ENCODE data around the gene C11orf98. TPM values are rescaled to one million over a fixed set of nuclear protein-coding genes. Genes with fewer than 3 reads are reported as not detected.
A peak's percentile ranks its signal among the peaks of the same experiment; 100 is the strongest.

The C11orf98 gene
- total RNA-seq, 1 donor from 2014 or later: 76.5 TPM

DNA sequence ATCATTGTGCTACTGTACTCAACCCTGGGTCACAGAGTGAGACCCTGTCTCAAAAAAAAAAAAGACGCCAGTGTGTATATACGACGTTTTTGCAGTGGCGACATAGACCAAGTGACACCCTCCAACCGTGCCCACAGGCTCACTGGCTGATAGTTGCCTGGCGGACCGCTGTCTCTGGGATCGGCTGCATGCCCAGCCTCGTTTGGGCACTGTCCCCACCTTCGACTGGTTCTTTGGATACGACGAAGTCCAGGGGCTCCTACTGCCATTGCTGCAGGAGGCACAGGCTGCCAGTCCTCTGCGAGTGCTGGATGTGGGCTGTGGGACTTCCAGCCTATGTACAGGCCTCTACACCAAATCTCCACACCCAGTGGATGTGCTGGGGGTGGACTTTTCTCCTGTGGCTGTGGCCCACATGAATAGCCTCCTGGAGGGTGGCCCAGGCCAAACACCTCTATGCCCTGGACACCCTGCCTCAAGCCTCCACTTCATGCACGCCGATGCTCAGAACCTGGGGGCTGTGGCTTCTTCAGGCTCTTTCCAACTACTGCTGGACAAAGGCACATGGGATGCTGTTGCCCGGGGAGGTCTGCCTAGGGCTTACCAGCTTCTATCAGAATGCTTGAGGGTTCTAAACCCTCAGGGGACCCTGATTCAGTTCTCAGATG lies 1.4 kb upstream of the C11orf98 start:
- TF ChIP-seq, protein P1, sequence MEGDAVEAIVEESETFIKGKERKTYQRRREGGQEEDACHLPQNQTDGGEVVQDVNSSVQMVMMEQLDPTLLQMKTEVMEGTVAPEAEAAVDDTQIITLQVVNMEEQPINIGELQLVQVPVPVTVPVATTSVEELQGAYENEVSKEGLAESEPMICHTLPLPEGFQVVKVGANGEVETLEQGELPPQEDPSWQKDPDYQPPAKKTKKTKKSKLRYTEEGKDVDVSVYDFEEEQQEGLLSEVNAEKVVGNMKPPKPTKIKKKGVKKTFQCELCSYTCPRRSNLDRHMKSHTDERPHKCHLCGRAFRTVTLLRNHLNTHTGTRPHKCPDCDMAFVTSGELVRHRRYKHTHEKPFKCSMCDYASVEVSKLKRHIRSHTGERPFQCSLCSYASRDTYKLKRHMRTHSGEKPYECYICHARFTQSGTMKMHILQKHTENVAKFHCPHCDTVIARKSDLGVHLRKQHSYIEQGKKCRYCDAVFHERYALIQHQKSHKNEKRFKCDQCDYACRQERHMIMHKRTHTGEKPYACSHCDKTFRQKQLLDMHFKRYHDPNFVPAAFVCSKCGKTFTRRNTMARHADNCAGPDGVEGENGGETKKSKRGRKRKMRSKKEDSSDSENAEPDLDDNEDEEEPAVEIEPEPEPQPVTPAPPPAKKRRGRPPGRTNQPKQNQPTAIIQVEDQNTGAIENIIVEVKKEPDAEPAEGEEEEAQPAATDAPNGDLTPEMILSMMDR (IDR thresholded peaks at IDR 0.05; ENCODE audit: insufficient read depth, low read length, poor library complexity, severe bottlenecking): no peak
- Histone ChIP-seq H3K36me3 (ENCODE audit: control insufficient read depth, insufficient read depth, low read length) (peaks cover 1% of the 10 kb centered on the region), H3K27me3 (ENCODE audit: control insufficient read depth, insufficient read depth, low read length) (no peaks in the 10 kb centered on the region), H3K4me3 (ENCODE audit: low read depth, low read length) (peak overlapping the region; percentile 77)
- DNase-seq (ENCODE audit: low read depth): no peak

DNA sequence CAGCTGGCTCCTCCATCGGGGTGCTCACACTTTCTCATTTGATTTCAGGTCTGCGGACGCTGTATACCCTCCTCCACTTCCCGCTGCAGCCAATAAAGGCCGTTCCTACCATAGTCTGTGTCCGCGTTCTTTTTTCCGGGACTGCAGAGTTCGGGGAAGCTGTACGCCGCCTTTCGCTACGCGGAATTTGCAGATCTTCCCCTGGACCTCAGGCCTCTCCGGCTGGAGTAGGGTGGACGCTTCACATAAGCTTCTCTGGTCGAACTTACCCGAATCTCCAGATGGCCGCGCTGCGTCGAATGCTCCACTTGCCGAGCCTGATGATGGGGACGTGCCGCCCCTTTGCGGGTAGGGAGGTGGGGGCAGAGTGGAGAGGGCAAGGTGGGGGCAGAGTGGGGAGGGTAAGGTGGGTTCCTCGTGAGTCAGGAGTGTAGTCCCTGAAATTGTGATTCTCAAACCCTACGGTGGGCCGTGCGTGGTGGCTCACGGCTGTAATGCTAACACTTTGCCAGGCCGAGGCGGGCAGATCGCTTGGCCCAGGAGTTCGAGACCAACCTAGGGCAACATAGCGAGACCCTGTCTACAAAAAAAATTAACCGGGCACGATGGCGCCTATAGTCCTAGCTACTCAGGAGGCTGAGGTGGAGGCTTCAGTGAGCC lies 719 bp upstream of the C11orf98 start:
- DNase-seq (ENCODE audit: low read depth): no peak
- Histone ChIP-seq H3K27me3 (ENCODE audit: control insufficient read depth, insufficient read depth, low read length) (no peaks in the 10 kb centered on the region), H3K4me3 (ENCODE audit: low read depth, low read length) (peak overlapping the region; percentile 77), H3K36me3 (ENCODE audit: control insufficient read depth, insufficient read depth, low read length) (peaks cover 1% of the 10 kb centered on the region)
- TF ChIP-seq, protein P1 (IDR thresholded peaks at IDR 0.05; ENCODE audit: insufficient read depth, low read length, poor library complexity, severe bottlenecking): no peak

DNA sequence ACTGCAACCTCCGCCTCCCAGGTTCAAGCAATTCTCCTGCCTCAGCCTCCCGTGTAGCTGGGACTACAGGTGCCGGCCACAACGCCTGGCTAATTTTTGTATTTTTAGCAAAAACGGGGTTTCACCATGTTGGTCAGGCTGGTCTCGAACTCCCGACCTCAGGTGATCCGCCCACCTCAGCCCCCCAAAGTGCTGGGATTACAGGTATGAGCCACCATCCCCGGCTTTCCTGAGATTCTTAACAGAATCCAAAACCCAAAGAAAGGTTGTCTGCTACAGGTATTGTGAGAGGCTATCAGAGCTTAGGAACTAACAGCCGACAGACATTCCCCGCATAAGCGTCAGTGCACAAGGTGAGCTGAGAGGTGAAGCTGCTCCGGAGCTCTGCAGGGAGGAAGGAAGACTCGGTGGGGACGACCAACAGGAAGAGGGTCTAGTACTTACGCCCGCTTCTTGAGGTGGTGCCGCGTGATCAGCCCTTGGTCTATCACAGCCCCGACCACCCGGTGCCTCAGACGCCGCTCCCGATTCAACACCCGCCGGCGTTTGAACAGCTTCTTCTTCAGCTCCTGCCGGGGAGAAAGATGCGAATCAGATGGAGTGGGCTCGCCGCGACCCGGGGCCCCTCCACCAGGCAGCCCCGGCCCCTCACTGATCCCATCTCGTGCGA lies 470 bp downstream of the C11orf98 start:
- Histone ChIP-seq H3K4me3 (ENCODE audit: low read depth, low read length) (peak overlapping the region; percentile 77), H3K36me3 (ENCODE audit: control insufficient read depth, insufficient read depth, low read length) (peaks cover 1% of the 10 kb centered on the region), H3K27me3 (ENCODE audit: control insufficient read depth, insufficient read depth, low read length) (no peaks in the 10 kb centered on the region)
- DNase-seq (ENCODE audit: low read depth): no peak
- TF ChIP-seq, protein P1 (IDR thresholded peaks at IDR 0.05; ENCODE audit: insufficient read depth, low read length, poor library complexity, severe bottlenecking): no peak

DNA sequence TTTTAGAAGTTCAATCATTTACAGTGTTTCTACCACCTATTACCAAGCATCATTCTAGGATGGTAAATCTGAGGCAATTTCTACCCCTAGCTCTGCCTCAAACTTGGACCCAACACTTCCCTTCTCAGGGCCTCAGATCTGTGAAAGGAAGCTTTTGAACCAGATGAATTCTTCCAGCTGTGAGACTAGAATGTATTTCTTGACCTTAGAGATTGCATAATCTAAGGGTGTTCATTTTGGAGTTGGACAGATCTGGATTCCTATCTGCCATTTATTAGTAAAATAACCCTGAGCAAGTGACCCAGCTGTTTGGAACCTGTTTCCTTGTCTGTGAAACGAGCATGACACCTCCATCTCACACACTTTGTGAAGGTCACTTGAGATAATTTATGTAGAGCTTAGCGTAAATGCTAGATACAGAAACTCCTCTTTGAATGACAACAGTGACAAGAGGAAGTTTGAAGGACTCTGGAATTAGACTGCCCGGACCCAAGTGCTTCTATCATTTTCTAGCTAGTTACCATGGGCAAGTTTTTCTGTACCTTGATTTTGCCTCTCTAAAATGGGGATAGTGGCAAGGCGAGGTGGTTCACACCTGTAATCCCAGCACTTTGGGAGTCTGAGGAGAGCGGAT lies 8.1 kb downstream of the C11orf98 start:
- TF ChIP-seq, protein P1 (IDR thresholded peaks at IDR 0.05; ENCODE audit: insufficient read depth, low read length, poor library complexity, severe bottlenecking): no peak
- Histone ChIP-seq H3K4me3 (ENCODE audit: low read depth, low read length) (no peak overlapping the region), H3K27me3 (ENCODE audit: control insufficient read depth, insufficient read depth, low read length) (no peaks in the 10 kb centered on the region), H3K36me3 (ENCODE audit: control insufficient read depth, insufficient read depth, low read length) (no peaks in the 10 kb centered on the region)
- no peak for DNase-seq (ENCODE audit: low read depth)

DNA sequence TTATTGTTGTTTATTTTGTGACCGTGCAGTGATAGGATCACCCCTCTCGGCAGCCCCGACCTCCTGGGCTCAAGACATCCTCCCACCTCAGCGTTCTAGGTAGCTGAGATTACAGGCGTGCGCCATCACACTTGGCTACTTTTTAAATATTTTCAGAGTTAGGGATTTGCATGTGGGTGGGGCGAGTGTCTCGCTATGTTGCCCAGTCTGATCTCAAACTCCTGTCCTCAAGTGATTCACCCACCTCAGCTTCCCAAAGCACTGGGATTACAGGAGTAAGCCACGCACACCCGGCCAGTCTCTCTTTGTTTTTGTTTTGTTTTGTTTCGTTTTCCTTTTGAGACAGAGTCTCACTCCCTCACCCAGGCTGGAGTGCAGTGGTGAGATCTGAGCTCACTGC lies 10.7 kb downstream of the C11orf98 start:
- no peak for DNase-seq (ENCODE audit: low read depth)
- Histone ChIP-seq H3K36me3 (ENCODE audit: control insufficient read depth, insufficient read depth, low read length) (no peaks in the 10 kb centered on the region), H3K27me3 (ENCODE audit: control insufficient read depth, insufficient read depth, low read length) (no peaks in the 10 kb centered on the region), H3K4me3 (ENCODE audit: low read depth, low read length) (no peak overlapping the region)
- TF ChIP-seq, protein P1 (IDR thresholded peaks at IDR 0.05; ENCODE audit: insufficient read depth, low read length, poor library complexity, severe bottlenecking): no peak
